ENCODE data around the gene TATDN2.
A peak's percentile ranks its signal among the peaks of the same experiment; 100 is the strongest.

TATDN2 gene

GRCh38 chr3:10226293-10226692 lies 22.0 kb upstream of the TATDN2 start:
- no peak for DNase-seq
- TF ChIP-seq POLR2A (IDR thresholded peaks at IDR 0.05; ENCODE audit: low read length) (no peak), GATA1 (IDR thresholded peaks at IDR 0.05; ENCODE audit: low read depth, low read length) (no peak)

- TF ChIP-seq POLR2A (IDR thresholded peaks at IDR 0.05; ENCODE audit: low read length) (no peak), GATA1 (IDR thresholded peaks at IDR 0.05; ENCODE audit: low read depth, low read length) (no peak)
- DNase-seq, result no peak
These were observed 19.9 kb upstream of the TATDN2 start for GRCh38 chr3:10228248-10228950.

GRCh38 chr3:10229576-10229975 lies 18.7 kb upstream of the TATDN2 start:
- no peak for DNase-seq
- TF ChIP-seq GATA1 (IDR thresholded peaks at IDR 0.05; ENCODE audit: low read depth, low read length), result no peak
- no peak for TF ChIP-seq POLR2A (IDR thresholded peaks at IDR 0.05; ENCODE audit: low read length)

GRCh38 chr3:10232137-10232536 lies 16.1 kb upstream of the TATDN2 start:
- DNase-seq, result no peak
- TF ChIP-seq POLR2A (IDR thresholded peaks at IDR 0.05; ENCODE audit: low read length) (no peak), GATA1 (IDR thresholded peaks at IDR 0.05; ENCODE audit: low read depth, low read length) (no peak)

GRCh38 chr3:10233988-10234387 lies 14.3 kb upstream of the TATDN2 start:
- TF ChIP-seq GATA1 (IDR thresholded peaks at IDR 0.05; ENCODE audit: low read depth, low read length) (no peak), POLR2A (IDR thresholded peaks at IDR 0.05; ENCODE audit: low read length) (no peak)
- no peak for DNase-seq

GRCh38 chr3:10234526-10235230 lies 13.6 kb upstream of the TATDN2 start:
- TF ChIP-seq POLR2A (IDR thresholded peaks at IDR 0.05; ENCODE audit: low read length) (no peak), GATA1 (IDR thresholded peaks at IDR 0.05; ENCODE audit: low read depth, low read length) (no peak)
- DNase-seq, result no peak

GRCh38 chr3:10235551-10235950 lies 12.7 kb upstream of the TATDN2 start:
- no peak for TF ChIP-seq GATA1 (IDR thresholded peaks at IDR 0.05; ENCODE audit: low read depth, low read length)
- no peak for TF ChIP-seq POLR2A (IDR thresholded peaks at IDR 0.05; ENCODE audit: low read length)
- DNase-seq, result no peak

GRCh38 chr3:10238345-10239183 lies 9.7 kb upstream of the TATDN2 start:
- no peak for DNase-seq
- TF ChIP-seq POLR2A (IDR thresholded peaks at IDR 0.05; ENCODE audit: low read length) (no peak), GATA1 (IDR thresholded peaks at IDR 0.05; ENCODE audit: low read depth, low read length) (no peak)

GRCh38 chr3:10240799-10241198 lies 7.5 kb upstream of the TATDN2 start:
- no peak for TF ChIP-seq GATA1 (IDR thresholded peaks at IDR 0.05; ENCODE audit: low read depth, low read length)
- TF ChIP-seq POLR2A (IDR thresholded peaks at IDR 0.05; ENCODE audit: low read length), result no peak
- DNase-seq, result no peak

- TF ChIP-seq POLR2A (IDR thresholded peaks at IDR 0.05; ENCODE audit: low read length) (peak; percentile 54), GATA1 (IDR thresholded peaks at IDR 0.05; ENCODE audit: low read depth, low read length) (no peak)
- DNase-seq, result peak; percentile 8 to 18
These were observed 5.8 kb upstream of the TATDN2 start for GRCh38 chr3:10242182-10243065.

- TF ChIP-seq GATA1 (IDR thresholded peaks at IDR 0.05; ENCODE audit: low read depth, low read length) (no peak), POLR2A (IDR thresholded peaks at IDR 0.05; ENCODE audit: low read length) (no peak)
- no peak for DNase-seq
These were observed 4.2 kb upstream of the TATDN2 start for GRCh38 chr3:10244009-10244408.

GRCh38 chr3:10245081-10245712 lies 3.1 kb upstream of the TATDN2 start:
- DNase-seq, result no peak
- TF ChIP-seq POLR2A (IDR thresholded peaks at IDR 0.05; ENCODE audit: low read length) (no peak), GATA1 (IDR thresholded peaks at IDR 0.05; ENCODE audit: low read depth, low read length) (no peak)

GRCh38 chr3:10247679-10248183 lies 528 bp upstream of the TATDN2 start:
- DNase-seq, result no peak
- no peak for TF ChIP-seq GATA1 (IDR thresholded peaks at IDR 0.05; ENCODE audit: low read depth, low read length)
- TF ChIP-seq POLR2A (IDR thresholded peaks at IDR 0.05; ENCODE audit: low read length), result no peak
